AG09309 (cell line): ENCODE results near the gene RRP1.

Experiments
- DNase-seq: peaks from one replicate; pipeline ENCODE4 v3.0.0-alpha.2; 2010; ENCODE audit warnings: low read depth
- H3K4me3 ChIP-seq: 2 replicates; pipeline ENCODE4 v1.5.1; 2011; ENCODE audit warnings: mild to moderate bottlenecking, low read depth, low read length, moderate library complexity; ENCODE audit not compliant: control insufficient read depth
- CTCF ChIP-seq: IDR thresholded peaks from 2 replicates; pipeline ENCODE4 v1.5.1; 2011; ENCODE audit warnings: mild to moderate bottlenecking, low read depth, low read length, inconsistent platforms; ENCODE audit not compliant: insufficient read depth, control insufficient read depth; ENCODE audit errors: missing control alignments

RRP1 gene

DNA sequence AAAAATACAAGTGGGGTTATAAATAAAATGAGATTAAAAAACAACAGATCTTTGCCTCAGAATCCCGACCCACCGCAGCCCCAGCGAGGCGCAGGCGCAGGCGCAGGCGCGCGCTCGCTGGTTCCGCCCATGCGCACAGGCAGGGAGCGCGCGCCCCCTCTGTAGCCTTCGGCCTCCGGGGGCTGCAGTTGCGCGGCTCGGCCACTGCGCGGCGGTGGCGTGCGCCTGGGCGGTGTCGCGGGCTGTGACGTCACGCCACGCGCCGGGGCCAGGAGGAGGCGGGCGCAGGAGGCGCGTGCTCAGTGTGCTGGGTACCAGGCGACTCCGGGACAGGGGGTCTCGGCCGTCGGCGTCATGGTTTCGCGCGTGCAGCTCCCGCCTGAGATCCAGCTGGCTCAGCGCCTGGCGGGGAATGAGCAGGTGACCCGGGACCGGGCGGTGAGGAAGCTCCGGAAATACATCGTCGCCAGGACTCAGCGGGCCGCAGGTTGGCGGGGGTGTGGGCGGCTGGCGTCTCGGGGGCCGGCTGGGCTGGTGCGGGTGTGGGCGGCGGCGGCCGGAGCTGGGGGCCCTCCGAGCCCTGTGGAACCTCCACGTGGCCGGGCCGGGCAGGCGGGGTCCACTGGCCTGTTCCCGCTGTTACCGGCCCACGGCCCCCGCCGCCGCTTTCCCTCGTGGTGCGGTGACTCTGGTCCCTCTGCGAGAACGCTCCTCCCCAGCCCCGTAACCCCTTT is at the start of gene RRP1:
Gene RRP1 (plus strand): TSS at position 302 of the 734 bp plus-strand sequence. CDS start 53 bp downstream, at position 355.
- H3K4me3 ChIP-seq = peak within 1 kb of the TSS; percentile 87
- peak; percentile 55 for TF ChIP-seq CTCF
- peak; percentile 18 for DNase-seq

DNA sequence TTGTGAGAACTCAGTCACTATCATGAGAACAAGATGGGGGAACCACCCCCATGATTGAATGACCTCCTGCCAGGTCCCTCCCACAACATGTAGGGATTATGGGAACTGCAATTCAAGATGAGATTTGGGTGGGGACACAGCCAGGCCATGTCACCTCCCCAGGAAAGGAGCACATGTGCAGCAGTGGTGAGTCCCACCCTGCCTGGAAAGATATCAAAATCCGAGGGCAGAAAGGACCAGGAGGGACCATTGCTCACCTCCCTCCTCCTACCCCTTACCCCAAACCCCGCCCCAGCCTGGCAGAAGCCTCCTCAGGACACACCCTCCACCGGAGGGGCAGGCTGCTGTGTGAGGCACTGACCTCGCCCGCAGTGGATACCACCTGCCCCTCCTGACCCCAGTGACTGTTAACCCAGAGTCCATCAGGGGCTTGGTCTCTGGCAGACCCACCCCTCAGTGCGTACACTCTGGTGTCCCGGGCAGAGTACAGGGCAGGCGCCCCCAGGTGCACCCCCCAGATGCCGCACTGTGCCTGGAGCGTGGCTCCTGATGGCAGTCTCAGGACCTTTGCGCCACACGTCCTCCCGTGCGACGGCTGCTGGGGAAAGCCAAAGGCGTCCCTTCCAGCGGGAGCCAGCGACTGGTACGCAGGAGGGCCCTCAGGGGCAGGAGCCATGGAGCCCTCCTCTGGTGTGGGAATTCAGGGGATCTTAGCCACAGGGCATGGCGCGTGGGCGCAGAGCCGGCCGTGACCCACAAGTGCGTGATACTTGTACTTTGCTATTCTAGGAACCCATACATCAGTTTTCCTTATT is 49.5 kb upstream of the RRP1 start:
- DNase-seq = no peak
- no peak for TF ChIP-seq CTCF
- no peak overlapping the region for H3K4me3 ChIP-seq

DNA sequence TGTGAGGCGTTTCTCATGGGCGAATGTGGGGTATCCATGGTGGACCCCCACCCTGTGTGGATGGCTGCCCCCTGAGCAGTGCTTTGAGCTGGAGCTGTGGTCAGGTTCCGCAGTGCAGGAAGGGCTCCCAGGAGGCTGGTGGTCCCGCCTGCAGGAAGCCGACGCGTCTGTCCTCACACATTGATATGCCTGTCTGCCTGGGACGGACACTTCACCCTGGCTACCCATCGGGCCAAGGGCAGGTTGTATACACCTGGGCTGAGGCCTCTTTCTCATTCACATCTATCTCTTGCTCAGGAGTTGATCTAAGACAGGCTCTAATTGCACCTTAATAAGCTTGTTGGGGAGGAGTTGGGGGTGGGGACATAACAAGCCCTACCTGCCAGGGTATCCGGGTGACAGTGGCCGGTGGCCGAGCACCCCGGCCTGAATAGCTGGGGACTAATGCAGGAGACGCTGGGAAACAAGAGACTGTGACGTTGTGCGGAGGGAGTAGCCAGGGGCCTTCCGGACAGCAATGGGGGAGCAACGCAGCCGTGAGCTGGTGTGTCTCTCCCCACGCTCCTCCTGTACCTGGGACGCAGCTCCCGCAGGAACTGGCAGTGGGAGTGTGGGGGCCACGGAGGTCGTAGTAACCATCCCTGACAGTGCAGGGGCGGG is 48.8 kb upstream of the RRP1 start:
- H3K4me3 ChIP-seq = no peak overlapping the region
- TF ChIP-seq CTCF = no peak
- DNase-seq = no peak

- H3K4me3 ChIP-seq = no peak overlapping the region
- TF ChIP-seq CTCF = no peak
- no peak for DNase-seq
Measured at GRCh38 chr21:43741423-43742096, 47.8 kb upstream of the RRP1 start.

DNA sequence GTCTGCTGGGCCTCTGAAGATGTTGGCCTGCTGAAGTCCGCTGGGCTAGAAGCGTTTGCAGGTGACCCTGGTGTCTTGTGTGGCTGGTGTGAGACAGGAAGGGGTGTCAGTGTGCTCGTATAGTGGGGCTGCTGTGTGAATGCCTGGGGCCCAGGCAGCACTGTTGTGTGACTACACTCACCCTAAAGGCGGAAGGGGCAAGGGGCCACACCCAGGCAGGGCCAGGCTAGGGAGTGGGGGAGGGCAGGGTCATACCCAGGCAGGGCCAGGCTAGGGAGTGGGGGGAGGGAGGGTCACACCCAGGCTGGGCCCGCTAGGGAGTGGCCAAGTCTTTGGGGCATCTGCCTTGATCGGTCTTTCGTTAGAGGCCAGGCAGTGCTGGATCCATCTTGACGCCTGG is 45.4 kb upstream of the RRP1 start:
- DNase-seq = no peak
- TF ChIP-seq CTCF = no peak
- H3K4me3 ChIP-seq = no peak overlapping the region

DNA sequence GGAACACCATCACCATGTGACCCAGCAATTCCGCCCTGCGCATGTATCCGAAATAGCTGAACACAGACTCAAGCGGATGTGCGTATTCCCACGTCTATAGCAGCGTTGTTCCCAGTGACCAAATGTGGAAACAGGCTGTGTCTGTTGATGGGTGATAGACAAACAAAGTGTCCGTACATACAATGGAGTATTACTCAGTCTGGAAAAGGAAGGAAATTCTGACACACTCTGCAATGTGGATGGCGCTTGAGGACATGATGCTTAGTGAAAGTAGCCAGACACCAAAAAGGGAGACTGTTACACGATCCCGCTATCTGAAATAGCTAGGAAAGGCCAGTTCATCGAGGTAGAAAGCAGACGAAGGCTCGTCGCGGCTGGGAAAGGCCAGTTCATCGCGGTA is 44.7 kb upstream of the RRP1 start:
- no peak for DNase-seq
- no peak for TF ChIP-seq CTCF
- no peak overlapping the region for H3K4me3 ChIP-seq
